ENCODE measurements around the gene CDKN2B-AS1. TPM values are rescaled to one million over a fixed set of nuclear protein-coding genes. Genes with fewer than 3 reads are reported as not detected.

The CDKN2B-AS1 gene
- polyA plus RNA-seq, 2 of the 4 experiments (the other 2 are of a cell fraction) = not detected

- TF ChIP-seq ZC3H11A (IDR thresholded peaks at IDR 0.05) = no peak
- TF ChIP-seq POLR2A (IDR thresholded peaks at IDR 0.05; ENCODE audit: low read length) = no peak
- TF ChIP-seq, protein P1, sequence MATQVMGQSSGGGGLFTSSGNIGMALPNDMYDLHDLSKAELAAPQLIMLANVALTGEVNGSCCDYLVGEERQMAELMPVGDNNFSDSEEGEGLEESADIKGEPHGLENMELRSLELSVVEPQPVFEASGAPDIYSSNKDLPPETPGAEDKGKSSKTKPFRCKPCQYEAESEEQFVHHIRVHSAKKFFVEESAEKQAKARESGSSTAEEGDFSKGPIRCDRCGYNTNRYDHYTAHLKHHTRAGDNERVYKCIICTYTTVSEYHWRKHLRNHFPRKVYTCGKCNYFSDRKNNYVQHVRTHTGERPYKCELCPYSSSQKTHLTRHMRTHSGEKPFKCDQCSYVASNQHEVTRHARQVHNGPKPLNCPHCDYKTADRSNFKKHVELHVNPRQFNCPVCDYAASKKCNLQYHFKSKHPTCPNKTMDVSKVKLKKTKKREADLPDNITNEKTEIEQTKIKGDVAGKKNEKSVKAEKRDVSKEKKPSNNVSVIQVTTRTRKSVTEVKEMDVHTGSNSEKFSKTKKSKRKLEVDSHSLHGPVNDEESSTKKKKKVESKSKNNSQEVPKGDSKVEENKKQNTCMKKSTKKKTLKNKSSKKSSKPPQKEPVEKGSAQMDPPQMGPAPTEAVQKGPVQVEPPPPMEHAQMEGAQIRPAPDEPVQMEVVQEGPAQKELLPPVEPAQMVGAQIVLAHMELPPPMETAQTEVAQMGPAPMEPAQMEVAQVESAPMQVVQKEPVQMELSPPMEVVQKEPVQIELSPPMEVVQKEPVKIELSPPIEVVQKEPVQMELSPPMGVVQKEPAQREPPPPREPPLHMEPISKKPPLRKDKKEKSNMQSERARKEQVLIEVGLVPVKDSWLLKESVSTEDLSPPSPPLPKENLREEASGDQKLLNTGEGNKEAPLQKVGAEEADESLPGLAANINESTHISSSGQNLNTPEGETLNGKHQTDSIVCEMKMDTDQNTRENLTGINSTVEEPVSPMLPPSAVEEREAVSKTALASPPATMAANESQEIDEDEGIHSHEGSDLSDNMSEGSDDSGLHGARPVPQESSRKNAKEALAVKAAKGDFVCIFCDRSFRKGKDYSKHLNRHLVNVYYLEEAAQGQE (IDR thresholded peaks at IDR 0.05) = no peak
- TF ChIP-seq ZNF302 (CRISPR knock-in tag; IDR thresholded peaks at IDR 0.05) = no peak
These were observed 545 bp downstream of the CDKN2B-AS1 start (continued) for GRCh38 chr9:21995006-21995665.

DNA sequence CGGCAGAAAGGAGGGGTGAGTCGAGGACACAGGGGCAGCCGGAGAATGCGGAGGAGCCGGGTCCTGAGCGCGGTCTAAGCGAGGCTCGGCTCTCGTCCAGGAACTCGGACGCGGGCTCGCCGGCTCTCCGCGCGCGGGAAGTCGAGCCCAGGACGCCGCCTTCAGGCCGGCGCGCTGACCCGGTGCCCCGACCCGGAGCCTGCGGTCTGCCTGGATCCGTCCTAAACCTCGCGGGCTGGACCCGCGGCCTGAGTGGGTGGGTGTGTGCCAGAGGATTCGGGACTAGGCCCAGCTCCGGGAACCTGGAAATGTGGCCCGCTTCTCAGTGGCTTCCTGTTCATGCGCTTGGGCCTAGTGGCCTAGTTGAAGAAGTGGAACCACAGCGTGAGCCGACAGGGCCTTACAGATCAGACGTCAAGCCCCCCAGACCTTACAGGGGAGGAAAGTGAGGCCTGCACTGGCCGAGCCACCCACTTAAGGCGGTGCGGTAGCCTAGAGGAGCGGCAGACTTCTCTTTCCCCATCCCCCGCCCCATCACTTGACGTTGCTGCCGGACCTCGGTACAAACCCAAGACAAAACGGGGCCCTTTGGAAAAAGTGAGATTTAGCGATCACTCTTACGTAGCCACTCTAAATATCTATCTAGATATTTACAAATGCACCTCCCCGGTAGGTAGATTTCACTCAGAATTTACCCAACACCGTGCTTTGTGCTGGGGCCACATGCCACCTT lies 1.2 kb downstream of the CDKN2B-AS1 start:
- CTCF ChIA-PET = no interaction called here
- DNase-seq (ENCODE audit: low read depth in 1 of 2, low spot score in 1 of 2) = no peak
- Histone ChIP-seq H3K4me3 (no peak overlapping the region), H3K27ac (no peak overlapping the region), H3K9me3 (no peaks in the 10 kb centered on the region), H3K4me1 (no peaks in the 10 kb centered on the region), H3K4me2 (no peak overlapping the region)
- no CpG with 5 or more reads among the region's 54 CpGs for WGBS (ENCODE audit: missing lambda C conversion rate)
- ATAC-seq = no peak
- POLR2A ChIA-PET = no interaction called here
- no peak for TF ChIP-seq GATA3 (IDR thresholded peaks at IDR 0.05; ENCODE audit: borderline replicate concordance)
- TF ChIP-seq FOSB (CRISPR knock-in tag; IDR thresholded peaks at IDR 0.05) = no peak
- TF ChIP-seq JUN (IDR thresholded peaks at IDR 0.05) = no peak
- TF ChIP-seq CBX2 (IDR thresholded peaks at IDR 0.05; ENCODE audit: borderline replicate concordance, low read depth) = no peak
- TF ChIP-seq MAFK (IDR thresholded peaks at IDR 0.05; ENCODE audit: partially characterized antibody) = no peak
- TF ChIP-seq KDM1A (IDR thresholded peaks at IDR 0.05; ENCODE audit: low read depth) = no peak
- TF ChIP-seq HOXA7 (CRISPR knock-in tag; IDR thresholded peaks at IDR 0.05) = no peak
- TF ChIP-seq HOXB13 (CRISPR knock-in tag; IDR thresholded peaks at IDR 0.05; ENCODE audit: low read depth) = no peak
- no peak for TF ChIP-seq POLR2A (IDR thresholded peaks at IDR 0.05; ENCODE audit: low read length)
- TF ChIP-seq NFE2L2 (conservative IDR thresholded peaks at IDR 0.05; ENCODE audit: low read length) = no peak
- TF ChIP-seq E2F6 (IDR thresholded peaks at IDR 0.05; ENCODE audit: borderline replicate concordance, low read depth) = no peak
- TF ChIP-seq ZSCAN20 (CRISPR knock-in tag; IDR thresholded peaks at IDR 0.05) = no peak
- TF ChIP-seq, protein P2, sequence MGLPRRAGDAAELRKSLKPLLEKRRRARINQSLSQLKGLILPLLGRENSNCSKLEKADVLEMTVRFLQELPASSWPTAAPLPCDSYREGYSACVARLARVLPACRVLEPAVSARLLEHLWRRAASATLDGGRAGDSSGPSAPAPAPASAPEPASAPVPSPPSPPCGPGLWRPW (IDR thresholded peaks at IDR 0.05) = no peak
- TF ChIP-seq HEYL (CRISPR knock-in tag; IDR thresholded peaks at IDR 0.05) = no peak
- no peak for FAIRE-seq

DNA sequence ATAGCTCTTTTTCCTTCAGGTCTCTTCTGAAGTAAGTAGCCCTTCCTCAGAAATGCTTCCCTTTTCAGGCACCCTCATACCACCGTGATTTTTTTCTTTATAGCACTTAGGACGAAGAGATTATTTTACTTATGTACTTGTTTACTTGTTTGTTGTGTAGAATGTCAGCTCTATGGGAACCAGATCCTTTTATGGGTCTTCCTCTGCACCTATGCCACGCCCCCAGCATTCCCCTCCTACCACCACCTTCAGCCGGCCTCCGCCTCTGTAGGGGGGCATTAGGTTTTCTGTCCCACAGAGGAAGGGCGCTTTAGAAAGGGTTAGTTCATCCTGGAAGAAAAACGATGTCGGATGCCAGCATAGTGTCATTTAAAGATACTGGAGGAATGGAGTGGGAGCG lies 1.8 kb downstream of the CDKN2B-AS1 start:
- whole genome bisulfite sequencing (ENCODE audit: missing lambda C conversion rate) = no CpG with 5 or more reads among the region's 9 CpGs
- DNase-seq (ENCODE audit: low read depth in 1 of 2, low spot score in 1 of 2) (no peak), FAIRE-seq (no peak), ATAC-seq (no peak)
- no peak overlapping the region for H3K4me2 ChIP-seq
- ChIA-PET CTCF (no interaction called here), POLR2A (no interaction called here)
- TF ChIP-seq BCL3 (IDR thresholded peaks at IDR 0.05) = no peak
- TF ChIP-seq BHLHE40 (IDR thresholded peaks at IDR 0.05; ENCODE audit: low read depth, low read length) = no peak
- no peak for TF ChIP-seq CHD4 (IDR thresholded peaks at IDR 0.05; ENCODE audit: borderline replicate concordance)
- no peak for TF ChIP-seq POLR2A (IDR thresholded peaks at IDR 0.05; ENCODE audit: low read length)
- no peak for TF ChIP-seq POLR2AphosphoS2 (conservative IDR thresholded peaks at IDR 0.05; ENCODE audit: low read length)
- TF ChIP-seq CBX8 (IDR thresholded peaks at IDR 0.05) = no peak
- TF ChIP-seq EHMT2 (IDR thresholded peaks at IDR 0.05; ENCODE audit: low read depth) = no peak
- TF ChIP-seq, protein P1 (IDR thresholded peaks at IDR 0.05) = no peak
- TF ChIP-seq, protein P3, sequence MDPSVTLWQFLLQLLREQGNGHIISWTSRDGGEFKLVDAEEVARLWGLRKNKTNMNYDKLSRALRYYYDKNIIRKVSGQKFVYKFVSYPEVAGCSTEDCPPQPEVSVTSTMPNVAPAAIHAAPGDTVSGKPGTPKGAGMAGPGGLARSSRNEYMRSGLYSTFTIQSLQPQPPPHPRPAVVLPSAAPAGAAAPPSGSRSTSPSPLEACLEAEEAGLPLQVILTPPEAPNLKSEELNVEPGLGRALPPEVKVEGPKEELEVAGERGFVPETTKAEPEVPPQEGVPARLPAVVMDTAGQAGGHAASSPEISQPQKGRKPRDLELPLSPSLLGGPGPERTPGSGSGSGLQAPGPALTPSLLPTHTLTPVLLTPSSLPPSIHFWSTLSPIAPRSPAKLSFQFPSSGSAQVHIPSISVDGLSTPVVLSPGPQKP (IDR thresholded peaks at IDR 0.05; ENCODE audit: low read depth, low read length) = no peak
- no peak for TF ChIP-seq JUN (IDR thresholded peaks at IDR 0.05)
- no peaks in the 10 kb centered on the region for H3K9me3 ChIP-seq
- H3K4me3 ChIP-seq = no peak overlapping the region
- no peak overlapping the region for H3K27ac ChIP-seq
- no peaks in the 10 kb centered on the region for H3K4me1 ChIP-seq
